ENCODE data around the gene SOWAHD. TPM values are rescaled to one million over a fixed set of nuclear protein-coding genes. Genes with fewer than 3 reads are reported as not detected.
"Not testable (repeated sequence)": the region's sequence is repeated elsewhere in the genome, so short reads cannot be mapped to it uniquely, and the experiment has no call there.

Gene SOWAHD
- polyA plus RNA-seq, 2 of the 4 experiments (the other 2 are of a cell fraction), result 0.05 to 0.09 TPM

DNA sequence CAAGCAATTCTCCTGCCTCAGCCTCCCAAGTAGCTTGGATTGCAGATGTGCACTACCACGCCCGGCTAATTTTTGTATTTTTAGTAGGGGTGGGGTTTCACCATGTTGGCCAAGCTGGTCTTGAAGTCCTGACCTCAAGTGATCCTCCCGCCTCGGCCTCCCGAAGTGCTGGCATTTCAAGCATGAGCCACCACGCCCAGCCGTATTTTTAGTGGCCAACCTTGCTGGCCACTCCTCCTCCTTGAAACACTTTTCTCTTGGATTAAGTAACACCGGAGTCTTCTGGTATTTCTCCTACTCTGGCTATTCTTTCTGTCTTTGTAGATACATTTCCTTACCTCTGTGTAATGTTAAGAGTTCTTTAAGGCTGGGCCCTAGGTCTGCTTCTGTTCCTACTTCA lies 44.2 kb downstream of the SOWAHD start:
- POLR2A ChIA-PET, result no interaction called here

DNA sequence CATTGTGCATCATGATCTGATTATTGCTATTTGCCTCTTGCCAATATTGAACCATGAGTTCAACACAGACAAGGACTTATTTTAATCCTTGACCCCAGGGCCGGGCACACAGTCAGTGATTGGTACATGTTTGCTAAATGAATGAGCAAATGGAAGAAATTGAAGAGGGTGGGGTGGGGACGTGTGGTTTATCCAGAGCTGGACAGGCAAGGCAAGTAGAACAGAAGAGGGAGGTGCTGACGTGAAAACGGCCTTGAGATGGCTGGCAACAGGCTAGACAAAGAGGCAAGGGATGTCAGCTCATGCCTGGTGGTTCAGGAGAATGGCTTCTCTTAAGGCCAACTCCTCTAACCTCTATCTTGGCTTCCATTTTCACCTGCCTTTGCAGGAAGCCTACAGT lies 50.1 kb downstream of the SOWAHD start:
- H3K4me3 ChIP-seq; CTCF ChIA-PET; ATAC-seq; H3K4me2 ChIP-seq; FAIRE-seq; H3K9me3 ChIP-seq; H3K27ac ChIP-seq; H3K4me1 ChIP-seq; DNase-seq (ENCODE audit: low read depth in 1 of 2, low spot score in 1 of 2): not testable (repeated sequence)
- POLR2A ChIA-PET, result interaction anchor here (1.4 kb wide), 1 partner anchor 17 kb away, joined by 3 read pairs; the partner anchor contains the start of gene RPL39
- WGBS (ENCODE audit: missing lambda C conversion rate), result 64% methylated on average over 2 of the region's 4 CpGs

More for the DNA sequence above, 44.2 kb downstream of the SOWAHD start:
- 84% methylated on average over 8 of the region's 8 CpGs for WGBS (ENCODE audit: missing lambda C conversion rate)
- TF ChIP-seq, protein P1, sequence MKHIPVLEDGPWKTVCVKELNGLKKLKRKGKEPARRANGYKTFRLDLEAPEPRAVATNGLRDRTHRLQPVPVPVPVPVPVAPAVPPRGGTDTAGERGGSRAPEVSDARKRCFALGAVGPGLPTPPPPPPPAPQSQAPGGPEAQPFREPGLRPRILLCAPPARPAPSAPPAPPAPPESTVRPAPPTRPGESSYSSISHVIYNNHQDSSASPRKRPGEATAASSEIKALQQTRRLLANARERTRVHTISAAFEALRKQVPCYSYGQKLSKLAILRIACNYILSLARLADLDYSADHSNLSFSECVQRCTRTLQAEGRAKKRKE (CRISPR knock-in tag; IDR thresholded peaks at IDR 0.05; ENCODE audit: low read depth), result no peak
- no peak for TF ChIP-seq FOXS1 (CRISPR knock-in tag; IDR thresholded peaks at IDR 0.05)
- TF ChIP-seq SREBF2 (IDR thresholded peaks at IDR 0.05), result no peak
- no peak for TF ChIP-seq RFX5 (IDR thresholded peaks at IDR 0.05)
- TF ChIP-seq ZNF302 (CRISPR knock-in tag; IDR thresholded peaks at IDR 0.05), result no peak
- no peak for TF ChIP-seq CHD2 (IDR thresholded peaks at IDR 0.05; ENCODE audit: low read length, partially characterized antibody)
- TF ChIP-seq, protein P2, sequence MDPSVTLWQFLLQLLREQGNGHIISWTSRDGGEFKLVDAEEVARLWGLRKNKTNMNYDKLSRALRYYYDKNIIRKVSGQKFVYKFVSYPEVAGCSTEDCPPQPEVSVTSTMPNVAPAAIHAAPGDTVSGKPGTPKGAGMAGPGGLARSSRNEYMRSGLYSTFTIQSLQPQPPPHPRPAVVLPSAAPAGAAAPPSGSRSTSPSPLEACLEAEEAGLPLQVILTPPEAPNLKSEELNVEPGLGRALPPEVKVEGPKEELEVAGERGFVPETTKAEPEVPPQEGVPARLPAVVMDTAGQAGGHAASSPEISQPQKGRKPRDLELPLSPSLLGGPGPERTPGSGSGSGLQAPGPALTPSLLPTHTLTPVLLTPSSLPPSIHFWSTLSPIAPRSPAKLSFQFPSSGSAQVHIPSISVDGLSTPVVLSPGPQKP (IDR thresholded peaks at IDR 0.05; ENCODE audit: low read depth, low read length), result no peak
- TF ChIP-seq, protein P3, sequence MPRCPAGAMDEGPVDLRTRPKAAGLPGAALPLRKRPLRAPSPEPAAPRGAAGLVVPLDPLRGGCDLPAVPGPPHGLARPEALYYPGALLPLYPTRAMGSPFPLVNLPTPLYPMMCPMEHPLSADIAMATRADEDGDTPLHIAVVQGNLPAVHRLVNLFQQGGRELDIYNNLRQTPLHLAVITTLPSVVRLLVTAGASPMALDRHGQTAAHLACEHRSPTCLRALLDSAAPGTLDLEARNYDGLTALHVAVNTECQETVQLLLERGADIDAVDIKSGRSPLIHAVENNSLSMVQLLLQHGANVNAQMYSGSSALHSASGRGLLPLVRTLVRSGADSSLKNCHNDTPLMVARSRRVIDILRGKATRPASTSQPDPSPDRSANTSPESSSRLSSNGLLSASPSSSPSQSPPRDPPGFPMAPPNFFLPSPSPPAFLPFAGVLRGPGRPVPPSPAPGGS (IDR thresholded peaks at IDR 0.05), result no peak
- TF ChIP-seq, protein P4, sequence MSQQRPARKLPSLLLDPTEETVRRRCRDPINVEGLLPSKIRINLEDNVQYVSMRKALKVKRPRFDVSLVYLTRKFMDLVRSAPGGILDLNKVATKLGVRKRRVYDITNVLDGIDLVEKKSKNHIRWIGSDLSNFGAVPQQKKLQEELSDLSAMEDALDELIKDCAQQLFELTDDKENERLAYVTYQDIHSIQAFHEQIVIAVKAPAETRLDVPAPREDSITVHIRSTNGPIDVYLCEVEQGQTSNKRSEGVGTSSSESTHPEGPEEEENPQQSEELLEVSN (IDR thresholded peaks at IDR 0.05; ENCODE audit: borderline replicate concordance, low read depth), result no peak
- TF ChIP-seq ESRRA (IDR thresholded peaks at IDR 0.05; ENCODE audit: borderline replicate concordance, low read length), result no peak
- TF ChIP-seq, protein P5, sequence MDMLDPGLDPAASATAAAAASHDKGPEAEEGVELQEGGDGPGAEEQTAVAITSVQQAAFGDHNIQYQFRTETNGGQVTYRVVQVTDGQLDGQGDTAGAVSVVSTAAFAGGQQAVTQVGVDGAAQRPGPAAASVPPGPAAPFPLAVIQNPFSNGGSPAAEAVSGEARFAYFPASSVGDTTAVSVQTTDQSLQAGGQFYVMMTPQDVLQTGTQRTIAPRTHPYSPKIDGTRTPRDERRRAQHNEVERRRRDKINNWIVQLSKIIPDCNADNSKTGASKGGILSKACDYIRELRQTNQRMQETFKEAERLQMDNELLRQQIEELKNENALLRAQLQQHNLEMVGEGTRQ (IDR thresholded peaks at IDR 0.05), result no peak
- no peak for TF ChIP-seq ZFP36 (IDR thresholded peaks at IDR 0.05; ENCODE audit: borderline replicate concordance, partially characterized antibody)
- no peak for TF ChIP-seq CBX2 (IDR thresholded peaks at IDR 0.05; ENCODE audit: borderline replicate concordance, low read depth)
- TF ChIP-seq RCOR1 (IDR thresholded peaks at IDR 0.05; ENCODE audit: low read depth, low read length), result no peak
- TF ChIP-seq, protein P6, sequence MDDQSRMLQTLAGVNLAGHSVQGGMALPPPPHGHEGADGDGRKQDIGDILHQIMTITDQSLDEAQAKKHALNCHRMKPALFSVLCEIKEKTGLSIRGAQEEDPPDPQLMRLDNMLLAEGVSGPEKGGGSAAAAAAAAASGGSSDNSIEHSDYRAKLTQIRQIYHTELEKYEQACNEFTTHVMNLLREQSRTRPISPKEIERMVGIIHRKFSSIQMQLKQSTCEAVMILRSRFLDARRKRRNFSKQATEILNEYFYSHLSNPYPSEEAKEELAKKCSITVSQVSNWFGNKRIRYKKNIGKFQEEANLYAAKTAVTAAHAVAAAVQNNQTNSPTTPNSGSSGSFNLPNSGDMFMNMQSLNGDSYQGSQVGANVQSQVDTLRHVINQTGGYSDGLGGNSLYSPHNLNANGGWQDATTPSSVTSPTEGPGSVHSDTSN (IDR thresholded peaks at IDR 0.05), result no peak
- TF ChIP-seq SMC3 (IDR thresholded peaks at IDR 0.05), result no peak
- no peak for TF ChIP-seq CBX8 (IDR thresholded peaks at IDR 0.05)
- Histone ChIP-seq H3K9me3 (no peaks in the 10 kb centered on the region), H3K4me3 (no peak overlapping the region), H3K27ac (no peak overlapping the region), H3K4me1 (no peaks in the 10 kb centered on the region), H3K4me2 (no peak overlapping the region)
- CTCF ChIA-PET, result no interaction called here
- DNase-seq (ENCODE audit: low read depth in 1 of 2, low spot score in 1 of 2) (no peak), FAIRE-seq (no peak), ATAC-seq (no peak)

DNA sequence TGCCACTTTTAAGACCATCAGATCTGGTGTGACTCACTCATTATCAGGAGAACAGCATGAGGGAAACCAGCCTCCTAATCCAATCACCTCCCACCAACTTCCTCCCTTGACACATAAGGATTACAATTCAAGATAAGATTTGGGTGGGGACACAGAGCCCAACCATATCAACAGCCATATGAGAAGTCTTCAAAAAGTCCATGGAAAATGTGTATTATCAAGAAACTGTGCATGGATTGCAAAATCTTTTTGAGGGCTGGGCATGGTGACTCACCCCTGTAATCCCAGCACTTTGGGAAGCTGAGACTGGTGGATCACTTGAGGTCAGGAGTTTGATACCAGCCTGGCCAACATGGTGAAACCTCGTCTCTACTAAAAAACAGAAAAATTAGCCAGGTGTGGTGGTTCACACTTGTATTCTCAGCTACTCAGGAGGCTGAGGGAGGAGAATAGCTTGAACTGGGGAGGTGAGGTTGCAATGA lies 50.8 kb downstream of the SOWAHD start:
- POLR2A ChIA-PET, result interaction anchor here (1.3 to 1.4 kb wide), 2 partner anchors 18 kb away, joined by 3 read pairs; partner anchors contain the start of gene RPL39
- H3K9me3 ChIP-seq, result no peaks in the 10 kb centered on the region
- CTCF ChIA-PET, result interaction anchor here (1.3 kb wide), 1 partner anchor 18 kb away, joined by 3 read pairs; the partner anchor contains the start of gene RPL39
- TF ChIP-seq RNF2 (IDR thresholded peaks at IDR 0.05; ENCODE audit: borderline replicate concordance, low read depth), result no peak
- TF ChIP-seq HOXB13 (CRISPR knock-in tag; IDR thresholded peaks at IDR 0.05; ENCODE audit: low read depth), result no peak
- TF ChIP-seq CBX8 (IDR thresholded peaks at IDR 0.05), result no peak
- TF ChIP-seq TFCP2L1 (CRISPR knock-in tag; IDR thresholded peaks at IDR 0.05), result no peak
- TF ChIP-seq POLR2A (IDR thresholded peaks at IDR 0.05; ENCODE audit: low read length), result no peak
- TF ChIP-seq EHF (CRISPR knock-in tag; IDR thresholded peaks at IDR 0.05), result no peak
- TF ChIP-seq CBX2 (IDR thresholded peaks at IDR 0.05; ENCODE audit: borderline replicate concordance, low read depth), result no peak
- TF ChIP-seq, protein P1 (CRISPR knock-in tag; IDR thresholded peaks at IDR 0.05; ENCODE audit: low read depth), result no peak
- TF ChIP-seq RARB (CRISPR knock-in tag; IDR thresholded peaks at IDR 0.05), result no peak
- no peak for TF ChIP-seq ZSCAN20 (CRISPR knock-in tag; IDR thresholded peaks at IDR 0.05)
- no peak for TF ChIP-seq FOSB (CRISPR knock-in tag; IDR thresholded peaks at IDR 0.05)
- no peak for TF ChIP-seq EHMT2 (IDR thresholded peaks at IDR 0.05; ENCODE audit: low read depth)
- no peak for TF ChIP-seq HEYL (CRISPR knock-in tag; IDR thresholded peaks at IDR 0.05)
- TF ChIP-seq, protein P4 (IDR thresholded peaks at IDR 0.05; ENCODE audit: borderline replicate concordance, low read depth), result no peak
- no peak for DNase-seq (ENCODE audit: low read depth in 1 of 2, low spot score in 1 of 2)
- no peak overlapping the region for H3K27ac ChIP-seq
- no peak for ATAC-seq
- no peak for FAIRE-seq
- 53% methylated on average over 1 of the region's 1 CpG for WGBS (ENCODE audit: missing lambda C conversion rate)
- H3K4me3 ChIP-seq, result no peak overlapping the region
- no peaks in the 10 kb centered on the region for H3K4me1 ChIP-seq
- no peak overlapping the region for H3K4me2 ChIP-seq
